ENCODE data around the gene GLYAT. TPM values are rescaled to one million over a fixed set of nuclear protein-coding genes. Genes with fewer than 3 reads are reported as not detected.

GLYAT gene
- total and polyA plus RNA-seq, 2 of the 8 experiments (the other 6 are each of a cell fraction or from before 2014, with no cell fraction given), result not detected

DNA sequence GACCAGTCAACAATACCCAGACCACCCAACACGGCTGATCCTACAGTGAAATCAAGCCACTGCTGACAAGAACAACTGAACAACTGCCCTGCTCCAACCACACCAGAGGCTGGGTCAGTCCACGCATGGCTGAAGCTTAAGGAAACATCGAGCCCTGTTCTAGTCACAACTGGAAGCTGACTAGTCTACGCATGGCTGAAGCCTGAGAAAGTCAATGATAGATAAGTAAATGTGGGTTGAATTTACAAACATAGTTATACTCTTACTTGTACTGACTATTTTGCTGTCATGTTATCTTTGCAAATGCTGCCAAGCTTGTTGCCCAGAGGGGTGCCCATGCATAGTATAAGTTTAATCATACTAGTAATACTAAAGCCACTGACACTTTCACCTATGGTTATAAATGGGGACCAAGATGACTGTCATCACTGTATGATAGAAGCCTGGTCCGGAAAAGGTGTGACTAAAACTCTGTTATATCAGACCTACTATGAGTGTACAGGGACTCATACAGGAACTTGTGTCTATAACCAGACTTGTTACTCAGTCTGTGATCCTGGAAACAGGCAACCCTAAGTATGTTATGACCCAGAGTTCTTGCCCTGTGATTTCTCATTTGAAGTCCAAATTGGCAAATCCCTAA, 43.4 kb upstream of the GLYAT start:
- Histone ChIP-seq H2AFZ (ENCODE audit: low read length) (no peak overlapping the region), H3K27ac (ENCODE audit: low read depth, low read length) (no peak overlapping the region), H3K9ac (replicated peaks in 1 of 4; ENCODE audit: extremely low read depth in 1 of 4, low read depth in 3 of 4, low read length in 3 of 4) (no peak overlapping the region), H2BK15ac (ENCODE audit: low read length) (no peak overlapping the region), H3K23me2 (ENCODE audit: low read depth, low read length) (no peaks in the 10 kb centered on the region), H3K9me3 (ENCODE audit: insufficient read depth in 2 of 2, low read depth in 1 of 2, low read length in 1 of 2) (peaks cover 20 to 42% of the 10 kb centered on the region in 2 experiments; a peak in 3 of 4 replicates), H3K23ac (ENCODE audit: insufficient read length) (no peak overlapping the region), H3K18ac (ENCODE audit: extremely low read depth, low read length) (no peak overlapping the region), H3K4me1 (replicated peaks in 1 of 4; ENCODE audit: control insufficient read depth in 3 of 4, insufficient read depth in 4 of 4, low read length in 3 of 4) (no peaks in the 10 kb centered on the region), H2BK20ac (ENCODE audit: low read length) (no peak overlapping the region), H3K56ac (replicated peaks; ENCODE audit: insufficient read length, low read depth, low read length) (no peak overlapping the region), H3K4ac (replicated peaks; ENCODE audit: insufficient read length, low read depth, low read length) (no peak overlapping the region), H4K8ac (ENCODE audit: extremely low read depth, insufficient read depth, low read length) (no peak overlapping the region), H4K91ac (replicated peaks; ENCODE audit: insufficient read length, low read length) (no peak overlapping the region), H3K4me3 (ENCODE audit: extremely low read depth in 1 of 4, insufficient read depth in 2 of 4, low read depth in 3 of 4, low read length in 4 of 4) (no peak overlapping the region), H3K14ac (ENCODE audit: insufficient read length) (no peak overlapping the region), H4K5ac (ENCODE audit: insufficient read length, low read depth, low read length) (no peak overlapping the region), H2BK12ac (ENCODE audit: low read depth, low read length) (no peak overlapping the region), H2BK5ac (ENCODE audit: low read depth, low read length) (no peak overlapping the region), H3K79me1 (ENCODE audit: low read depth, low read length) (no peaks in the 10 kb centered on the region), H2AK5ac (ENCODE audit: low read depth, low read length) (no peak overlapping the region), H3K27me3 (replicated peaks in 1 of 4; ENCODE audit: control insufficient read depth in 3 of 4, extremely low read depth in 1 of 4, insufficient read depth in 3 of 4, low read length in 3 of 4) (no peaks in the 10 kb centered on the region), H3K79me2 (ENCODE audit: control insufficient read depth in 1 of 2, insufficient read depth in 2 of 2, low read length in 2 of 2) (no peaks in the 10 kb centered on the region), H4K20me1 (replicated peaks in 1 of 2; ENCODE audit: control insufficient read depth in 1 of 2, insufficient read depth in 2 of 2, low read length in 2 of 2) (no peaks in the 10 kb centered on the region), H2BK120ac (replicated peaks; ENCODE audit: low read depth, low read length) (no peak overlapping the region), H3K4me2 (ENCODE audit: insufficient read depth in 1 of 2, low read depth in 2 of 2, low read length in 2 of 2) (no peak overlapping the region), H3K36me3 (ENCODE audit: control insufficient read depth in 2 of 4, insufficient read depth in 4 of 4, low read length in 3 of 4) (no peaks in the 10 kb centered on the region)
- DNase-seq (ENCODE audit: low read depth in 1 of 2, low spot score in 2 of 2) (no peak), FAIRE-seq (no peak)
- CTCF ChIA-PET (ENCODE audit: partially characterized antibody), result interaction anchor here (0.7 to 1.7 kb wide), 4 partner anchors 11 to 28 kb away, joined by 3 to 7 read pairs (median 4); no protein-coding TSS in a partner anchor
- POLR2A ChIA-PET (ENCODE audit: partially characterized antibody), result no interaction called here
- 86% methylated on average over 5 of the region's 5 CpGs; no CpG with 5 or more reads in 1 of the 2 experiments for WGBS, 2 experiments (ENCODE audit: extremely low coverage in 1 of 2, insufficient coverage in 1 of 2, insufficient read length in 1 of 2, insufficient replicate concordance in 2 of 2, low coverage in 1 of 2, low lambda C conversion rate in 2 of 2, missing lambda C conversion rate in 1 of 2)
- no peak for TF ChIP-seq TBP (IDR thresholded peaks at IDR 0.05; ENCODE audit: low read depth, low read length)
- no peak for TF ChIP-seq FOSL1 (IDR thresholded peaks at IDR 0.05; ENCODE audit: insufficient read depth, low read depth, low read length)
- TF ChIP-seq CTCF (IDR thresholded peaks at IDR 0.05; ENCODE audit: control extremely low read depth in 1 of 3, insufficient read depth in 1 of 3, low read depth in 1 of 3, low read length in 3 of 3), result no peak

Measured in H1 (cell line).